K562 (cell line): ENCODE measurements around the gene DSCAM. TPM values are rescaled to one million over a fixed set of nuclear protein-coding genes. Genes with fewer than 3 reads are reported as not detected.

Source experiments
- ATAC-seq: fragments of 200-7000 bp; cut with Tn5 transposase; 3 replicates; pipeline ENCODE4 v1.9.1; 2020; ENCODE audit warnings: moderate library complexity
- BruUV-seq: library from RNA; stranded (reverse); fragments of 400-500 nt; replicated peaks from 2 replicates; lab custom pipeline; 2021; lab: Mats Ljungman, UMichigan
- CTCF ChIA-PET: fragments of 300-600 bp; formaldehyde crosslinking; extraction: SDS; loops from one replicate; lab custom pipeline; 2021; ENCODE audit warnings: low intra/inter-chr PET ratio; lab: Yijun Ruan, JAX
- POLR2A ChIA-PET: fragments of 300-600, 350-650 bp; sonication (Branson Sonifier 250); formaldehyde crosslinking; extraction: SDS; loops from one replicate; lab custom pipeline; 2021; ENCODE audit warnings: antibody characterized with exemption, inconsistent platforms; lab: Yijun Ruan, JAX
- DNase-seq, 4 experiments: peaks; one replicate each; pipeline versions ENCODE4 v3.0.0 to v3.0.0-alpha.2; 2011 to 2018; ENCODE audit warnings: low spot score in 3 of 4, mixed read lengths in 3 of 4; ENCODE audit errors: extremely low read depth in 1 of 4
- FAIRE-seq: peaks from 2 replicates; lab custom pipeline; 2011; peaks lifted over from hg19 to GRCh38; lab: Jason Lieb, UNC
- H2AFZ ChIP-seq: 2 replicates; pipeline ENCODE4 v1.6.0; 2011; ENCODE audit warnings: low read depth, low read length, control low read depth, inconsistent platforms
- H3K27ac ChIP-seq: fragments of 200-600 bp; 3 replicates; pipeline ENCODE4 v1.8.0; 2011; ENCODE audit warnings: low read depth, mild to moderate bottlenecking, control low read depth, inconsistent platforms, low read length, moderate library complexity, mixed read lengths; ENCODE audit errors: extremely low read depth
- H3K27me3 ChIP-seq, 2 experiments: fragments of 300-600 bp in 1 of 2; 2 replicates in 1 of 2; 3 replicates in 1 of 2; pipeline versions ENCODE4 v1.6.0 to v1.8.0; 2011; ENCODE audit warnings: inconsistent platforms in 2 of 2, low read length in 2 of 2, mild to moderate bottlenecking in 1 of 2, mixed read lengths in 1 of 2, moderate library complexity in 1 of 2; ENCODE audit not compliant: control insufficient read depth in 2 of 2, insufficient read depth in 2 of 2
- H3K36me3 ChIP-seq: fragments of 300-600 bp; 3 replicates; pipeline ENCODE4 v1.8.0; 2011; ENCODE audit warnings: mild to moderate bottlenecking, low read length, inconsistent platforms; ENCODE audit not compliant: control insufficient read depth, insufficient read depth
- H3K4me1 ChIP-seq, 2 experiments: fragments of 200-600 bp in 1 of 2; replicated peaks in 1 of 2; 2 replicates in 1 of 2; 3 replicates in 1 of 2; pipeline versions ENCODE4 v1.5.1 to v1.8.0; 2011; ENCODE audit warnings: inconsistent platforms in 2 of 2, low read length in 2 of 2, mild to moderate bottlenecking in 1 of 2, mixed read lengths in 1 of 2, moderate library complexity in 1 of 2; ENCODE audit not compliant: control insufficient read depth in 2 of 2, insufficient read depth in 2 of 2
- H3K4me2 ChIP-seq: 2 replicates; pipeline ENCODE4 v1.6.1; 2011; ENCODE audit warnings: low read length, control low read depth, inconsistent platforms, mixed read lengths; ENCODE audit not compliant: insufficient read depth
- H3K4me3 ChIP-seq: fragments of 200-600 bp; sonication (generic), shearing (Covaris generic); 2 replicates; pipeline ENCODE4 v1.5.1; 2016; ENCODE audit warnings: control low read depth, inconsistent platforms
- H3K79me2 ChIP-seq: fragments of 200-600 bp; 3 replicates; pipeline ENCODE4 v1.8.0; 2011; ENCODE audit warnings: low read length, inconsistent platforms; ENCODE audit not compliant: control insufficient read depth, insufficient read depth
- H3K9ac ChIP-seq, 2 experiments: 2 replicates each; pipeline versions ENCODE4 v1.6.0 to v1.6.1; 2011; ENCODE audit warnings: low read depth in 2 of 2, low read length in 2 of 2, control low read depth in 1 of 2, inconsistent platforms in 1 of 2, mild to moderate bottlenecking in 1 of 2, mixed read lengths in 1 of 2; ENCODE audit not compliant: insufficient read depth in 1 of 2
- H3K9me1 ChIP-seq: one replicate; pipeline ENCODE4 v1.6.0; 2011; ENCODE audit warnings: inconsistent platforms, mild to moderate bottlenecking, low read length, moderate library complexity; ENCODE audit not compliant: control insufficient read depth, insufficient read depth
- H3K9me3 ChIP-seq: replicated peaks from 2 replicates; pipeline ENCODE4 v1.5.1; 2011; ENCODE audit warnings: low read depth, low read length, inconsistent platforms; ENCODE audit not compliant: control insufficient read depth, insufficient read depth
- H4K20me1 ChIP-seq: replicated peaks from 2 replicates; pipeline ENCODE4 v1.6.1; 2011; ENCODE audit warnings: low read length, inconsistent platforms, mixed read lengths; ENCODE audit not compliant: control insufficient read depth, insufficient read depth
- FOXJ2 ChIP-seq: fragments of 200-800 bp; sonication (Bioruptor generic); IDR thresholded peaks from 2 replicates; pipeline ENCODE4 v1.6.1; 2016; ENCODE audit warnings: missing genetic modification characterization, missing compliant biosample characterization
- FOXM1 ChIP-seq, 2 experiments: fragments of 450-650 bp in 1 of 2; sonication (generic) in 1 of 2; formaldehyde crosslinking in 1 of 2; IDR thresholded peaks; 2 replicates each; pipeline versions ENCODE4 v1.6.1 to v1.9.0; 2017 to 2022; ENCODE audit warnings: low read depth in 2 of 2, mild to moderate bottlenecking in 2 of 2, missing genetic modification reagents in 1 of 2, moderate library complexity in 1 of 2
- HLTF ChIP-seq: fragments of 450-650 bp; IDR thresholded peaks from 2 replicates; pipeline ENCODE4 v1.6.1; 2016
- HNRNPUL1 ChIP-seq: fragments of 200-400 bp; formaldehyde crosslinking; IDR thresholded peaks from 2 replicates; pipeline ENCODE4 v1.6.1; 2017; ENCODE audit warnings: low read length
- KLF6 ChIP-seq: fragments of 250-450 bp; sonication (Bioruptor Pico); IDR thresholded peaks from 2 replicates; pipeline ENCODE4 v1.4.0; 2020; ENCODE audit warnings: mild to moderate bottlenecking, moderate library complexity, borderline replicate concordance
- ZNF311 ChIP-seq: fragments of 250-450 bp; sonication (Bioruptor Pico); IDR thresholded peaks from 2 replicates; pipeline ENCODE4 v1.4.0; 2020; ENCODE audit warnings: mild to moderate bottlenecking, moderate library complexity
- WGBS: fragments of 100-300 bp; shearing (Covaris generic); methylation state at CpG from one replicate; pipeline ENCODE4 v1.1.6; 2016; ENCODE audit warnings: low coverage, mixed read lengths; ENCODE audit not compliant: insufficient coverage; ENCODE audit errors: missing lambda C conversion rate; 5-methylcytosine and 5-hydroxymethylcytosine counted together
- in situ Hi-C: fragments of 300-500 bp; cut with MboI; formaldehyde crosslinking; loops from 4 replicates; pipeline ENCODE4 v1.15.0; 2018; ENCODE audit warnings: inconsistent platforms, mixed read lengths
- intact Hi-C: fragments of 100-400 bp; cut with micrococcal nuclease; formaldehyde crosslinking; loops from 2 replicates; pipeline ENCODE4 v1.14.2; 2022
- polyA plus RNA-seq, 8 experiments: library from polyadenylated mRNA; depleted of rRNA in 4 of 8; stranded (reverse) in 5 of 8; unstranded in 3 of 8; fragments of >200 nt; fragmentation: Nextera tagmentation in 2 of 8; fragmentation: Illumina TruSeq in 1 of 8; extraction: Ambion mirVana in 2 of 8; extraction: Trizol in 1 of 8; gene quantifications; 2 replicates each; pipeline versions ENCODE4 v1.2.1 to v1.2.3, GENCODE V29; 2011 to 2014; ENCODE audit warnings: inconsistent platforms in 1 of 8, missing spikeins in 1 of 8
- total RNA-seq, 7 experiments: library from RNA; depleted of rRNA in 6 of 7; stranded (reverse); fragments of >200 nt in 6 of 7; fragmentation: Illumina TruSeq in 2 of 7; extraction: Trizol in 2 of 7; gene quantifications; 2 replicates each; pipeline versions ENCODE4 v1.2.1 to v1.2.3, GENCODE V29; 2011 to 2021; ENCODE audit warnings: low replicate concordance in 1 of 7
- TF ChIP-seq, protein P1 (sequence below): IDR thresholded peaks from 3 replicates; pipeline ENCODE4 v1.6.1; 2011; ENCODE audit warnings: borderline replicate concordance, mild to moderate bottlenecking, moderate library complexity; ENCODE audit not compliant: insufficient read length; ENCODE audit errors: extremely low read depth

Gene DSCAM
- total and polyA plus RNA-seq, 9 of the 15 experiments (the other 6 are each of a cell fraction or from before 2014, with no cell fraction given), result not detected

GRCh38 chr21:40729761-40730425 lies 117.1 kb downstream of the DSCAM start:
- no peak overlapping the region for H2AFZ ChIP-seq
- POLR2A ChIA-PET, result no interaction called here
- in situ Hi-C loops, result no loop called here
- no peak for ATAC-seq
- H3K27ac ChIP-seq, result no peak overlapping the region
- no peaks in the 10 kb centered on the region for H3K4me1 ChIP-seq
- no peaks in the 10 kb centered on the region for H4K20me1 ChIP-seq
- no peak for FAIRE-seq
- CTCF ChIA-PET, result no interaction called here
- WGBS, result 0% methylated on average over 8 of the region's 8 CpGs
- no peak overlapping the region for H3K4me2 ChIP-seq
- H3K36me3 ChIP-seq, result no peaks in the 10 kb centered on the region
- no peaks in the 10 kb centered on the region for H3K79me2 ChIP-seq
- no peaks in the 10 kb centered on the region; the same call in 1 of the 2 replicates for H3K9me3 ChIP-seq
- intact Hi-C loops, result no loop called here
- no peaks in the 10 kb centered on the region for H3K9me1 ChIP-seq
- no peak overlapping the region for H3K9ac ChIP-seq
- no TSS peak for BruUV-seq
- no peaks in the 10 kb centered on the region for H3K27me3 ChIP-seq
- DNase-seq, result no peak
- TF ChIP-seq HNRNPUL1 (no peak), ZNF311 (no peak), KLF6 (CRISPR knock-in tag) (no peak), FOXM1 (IDR thresholded peaks at IDR 0.05; ENCODE audit: low read depth) (no peak), FOXM1 (CRISPR knock-in tag; IDR thresholded peaks at IDR 0.05; ENCODE audit: low read depth) (no peak), FOXJ2 (tag) (no peak), HLTF (no peak)
- TF ChIP-seq, protein P1, sequence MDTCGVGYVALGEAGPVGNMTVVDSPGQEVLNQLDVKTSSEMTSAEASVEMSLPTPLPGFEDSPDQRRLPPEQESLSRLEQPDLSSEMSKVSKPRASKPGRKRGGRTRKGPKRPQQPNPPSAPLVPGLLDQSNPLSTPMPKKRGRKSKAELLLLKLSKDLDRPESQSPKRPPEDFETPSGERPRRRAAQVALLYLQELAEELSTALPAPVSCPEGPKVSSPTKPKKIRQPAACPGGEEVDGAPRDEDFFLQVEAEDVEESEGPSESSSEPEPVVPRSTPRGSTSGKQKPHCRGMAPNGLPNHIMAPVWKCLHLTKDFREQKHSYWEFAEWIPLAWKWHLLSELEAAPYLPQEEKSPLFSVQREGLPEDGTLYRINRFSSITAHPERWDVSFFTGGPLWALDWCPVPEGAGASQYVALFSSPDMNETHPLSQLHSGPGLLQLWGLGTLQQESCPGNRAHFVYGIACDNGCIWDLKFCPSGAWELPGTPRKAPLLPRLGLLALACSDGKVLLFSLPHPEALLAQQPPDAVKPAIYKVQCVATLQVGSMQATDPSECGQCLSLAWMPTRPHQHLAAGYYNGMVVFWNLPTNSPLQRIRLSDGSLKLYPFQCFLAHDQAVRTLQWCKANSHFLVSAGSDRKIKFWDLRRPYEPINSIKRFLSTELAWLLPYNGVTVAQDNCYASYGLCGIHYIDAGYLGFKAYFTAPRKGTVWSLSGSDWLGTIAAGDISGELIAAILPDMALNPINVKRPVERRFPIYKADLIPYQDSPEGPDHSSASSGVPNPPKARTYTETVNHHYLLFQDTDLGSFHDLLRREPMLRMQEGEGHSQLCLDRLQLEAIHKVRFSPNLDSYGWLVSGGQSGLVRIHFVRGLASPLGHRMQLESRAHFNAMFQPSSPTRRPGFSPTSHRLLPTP, result no peak
- H3K4me3 ChIP-seq, result no peak overlapping the region
